DND-41 (cell line): Measurements from ENCODE around the gene CRISPLD2.

Source experiments
- CTCF ChIP-seq: IDR thresholded peaks from 2 replicates; pipeline ENCODE4 v1.5.1; 2012; ENCODE audit warnings: borderline replicate concordance, low read length, moderate library complexity, mild to moderate bottlenecking; ENCODE audit not compliant: poor library complexity, severe bottlenecking; ENCODE audit errors: extremely low read depth
- EZH2 ChIP-seq: IDR thresholded peaks from 3 replicates; pipeline ENCODE4 v1.6.1; 2012; ENCODE audit warnings: borderline replicate concordance, low read depth, mild to moderate bottlenecking, moderate library complexity, low read length, inconsistent platforms; ENCODE audit not compliant: severe bottlenecking

- TF ChIP-seq CTCF, result no peak
- no peak for TF ChIP-seq EZH2
These were observed 24.2 kb downstream of the CRISPLD2 start for GRCh38 chr16:84844049-84844350.
